Vagina (tissue), 2 donors: ENCODE measurements around the gene DEDD. TPM values are rescaled to one million over a fixed set of nuclear protein-coding genes. Genes with fewer than 3 reads are reported as not detected.

Source experiments
- DNase-seq, 2 donors: peaks; one replicate each; pipeline ENCODE4 v3.0.0-alpha.2; 2017; ENCODE audit errors: extremely low spot score in 2 of 2
- H3K27ac ChIP-seq: fragments of 200-600 bp; sonication (generic); one replicate; pipeline ENCODE4 v1.5.1; 2019
- H3K27me3 ChIP-seq: fragments of 200-600 bp; sonication (generic); one replicate; pipeline ENCODE4 v1.5.1; 2019
- H3K36me3 ChIP-seq, 2 donors: fragments of 200-600 bp; sonication (generic); one replicate each; pipeline ENCODE4 v1.5.1; 2017 to 2019
- H3K4me1 ChIP-seq: fragments of 200-600 bp; sonication (generic); one replicate; pipeline ENCODE4 v1.5.1; 2019
- H3K4me3 ChIP-seq, 2 donors: fragments of 200-600 bp; sonication (generic); 1 replicate in 1 of 2; 2 replicates in 1 of 2; pipeline ENCODE4 v1.5.1; 2016 to 2019
- H3K9me3 ChIP-seq: fragments of 200-600 bp; sonication (generic); one replicate; pipeline ENCODE4 v1.5.1; 2019
- CTCF ChIP-seq, 3 experiments: fragments of 450-650 bp in 2 of 3; fragments of 200-600 bp in 1 of 3; sonication (generic) in 1 of 3; IDR thresholded peaks; one replicate each; pipeline ENCODE4 v1.5.1; 2017 to 2019; ENCODE audit warnings: antibody characterized with exemption in 3 of 3, mild to moderate bottlenecking in 2 of 3, moderate library complexity in 2 of 3
- POLR2A ChIP-seq, 2 donors: fragments of 450-650 bp; IDR thresholded peaks; one replicate each; pipeline ENCODE4 v1.6.1; 2017; ENCODE audit warnings: antibody characterized with exemption in 2 of 2, mild to moderate bottlenecking in 2 of 2, moderate library complexity in 2 of 2
- POLR2AphosphoS5 ChIP-seq, 2 donors: sonication (generic); formaldehyde crosslinking; IDR thresholded peaks; one replicate each; pipeline ENCODE4 v1.9.0; 2017; ENCODE audit warnings: antibody characterized with exemption in 2 of 2, mild to moderate bottlenecking in 2 of 2, low read depth in 1 of 2; ENCODE audit not compliant: insufficient read depth in 1 of 2
- intact Hi-C: fragments of 100-400 bp; cut with DNase I; formaldehyde crosslinking; loops from one replicate; pipeline ENCODE4 v1.15.1; 2023
- small RNA-seq: library from RNA; depleted of rRNA; stranded (forward); fragments of <200 nt; gene quantifications from one replicate; pipeline ENCODE3, GENCODE V24; 2016
- total RNA-seq: library from RNA; depleted of rRNA; stranded (reverse); fragments of >200 nt; gene quantifications from one replicate; pipeline ENCODE4 v1.2.3, GENCODE V29; 2016

The DEDD gene
- total RNA-seq, 1 donor from 2014 or later = 42.0 TPM

- Histone ChIP-seq H3K27ac (peak overlapping the region; percentile 49), H3K36me3 (no peaks in the 10 kb centered on the region), H3K9me3 (no peaks in the 10 kb centered on the region), H3K4me1 (peaks cover 5% of the 10 kb centered on the region), H3K27me3 (no peaks in the 10 kb centered on the region), H3K4me3 (no peak overlapping the region)
- intact Hi-C loops = no loop called here
- no peak for DNase-seq
- TF ChIP-seq POLR2AphosphoS5 (IDR thresholded peaks at IDR 0.05; ENCODE audit: insufficient read depth in 1 of 2, low read depth in 1 of 2) (peak; percentile 50 to 57), POLR2A (IDR thresholded peaks at IDR 0.05) (no peak), CTCF (IDR thresholded peaks at IDR 0.05) (no peak)
Observed at GRCh38 chr1:161074676-161075368, 57.6 kb downstream of the DEDD start.

GRCh38 chr1:161073474-161074121 is 58.9 kb downstream of the DEDD start:
- H3K9me3 ChIP-seq = no peaks in the 10 kb centered on the region
- H3K4me1 ChIP-seq = peaks cover 5% of the 10 kb centered on the region
- peak overlapping the region; percentile 49 for H3K27ac ChIP-seq
- no peak for DNase-seq
- H3K36me3 ChIP-seq = no peaks in the 10 kb centered on the region
- H3K27me3 ChIP-seq = no peaks in the 10 kb centered on the region
- H3K4me3 ChIP-seq = no peak overlapping the region
- intact Hi-C loops = no loop called here
- TF ChIP-seq POLR2AphosphoS5 (IDR thresholded peaks at IDR 0.05; ENCODE audit: insufficient read depth in 1 of 2, low read depth in 1 of 2) = peak in 1 of 2 donors; percentile 33
- TF ChIP-seq POLR2A (IDR thresholded peaks at IDR 0.05) = no peak
- TF ChIP-seq CTCF (IDR thresholded peaks at IDR 0.05) = no peak

- Histone ChIP-seq H3K27ac (peak overlapping the region; percentile 35), H3K9me3 (no peaks in the 10 kb centered on the region), H3K27me3 (no peaks in the 10 kb centered on the region), H3K36me3 (no peaks in the 10 kb centered on the region), H3K4me1 (peaks cover 5% of the 10 kb centered on the region), H3K4me3 (no peak overlapping the region)
- intact Hi-C loops = no loop called here
- TF ChIP-seq POLR2AphosphoS5 (IDR thresholded peaks at IDR 0.05; ENCODE audit: insufficient read depth in 1 of 2, low read depth in 1 of 2) = no peak
- no peak for TF ChIP-seq POLR2A (IDR thresholded peaks at IDR 0.05)
- TF ChIP-seq CTCF (IDR thresholded peaks at IDR 0.05) = no peak
- DNase-seq = no peak
Observed at GRCh38 chr1:161072751-161073449, 59.6 kb downstream of the DEDD start.

- Histone ChIP-seq H3K4me3 (no peak overlapping the region), H3K4me1 (peaks cover 5% of the 10 kb centered on the region), H3K9me3 (no peaks in the 10 kb centered on the region), H3K36me3 (no peaks in the 10 kb centered on the region), H3K27ac (no peak overlapping the region), H3K27me3 (no peaks in the 10 kb centered on the region)
- intact Hi-C loops = no loop called here
- TF ChIP-seq CTCF (IDR thresholded peaks at IDR 0.05) = peak in 1 of 3 experiments; percentile 27
- TF ChIP-seq POLR2AphosphoS5 (IDR thresholded peaks at IDR 0.05; ENCODE audit: insufficient read depth in 1 of 2, low read depth in 1 of 2) = no peak
- TF ChIP-seq POLR2A (IDR thresholded peaks at IDR 0.05) = no peak
- DNase-seq = no peak
Observed at GRCh38 chr1:161071886-161072371, 60.5 kb downstream of the DEDD start.

Small RNAs within 50 kb of the gene (small RNA-seq; reads per million reads assigned to genes)
- gene RF01225 = not detected

Other genes with a start within 250 kb of the DEDD start
- gene ITLN1, start 247.5 kb downstream of the DEDD start, total RNA-seq = 1.5 TPM
- 2.0 TPM for gene ITLN2, start 177.9 kb downstream of the DEDD start, total RNA-seq
- gene F11R, start 111.5 kb downstream of the DEDD start, total RNA-seq = 178 TPM
- 44.7 TPM for gene TSTD1, start 93.7 kb downstream of the DEDD start, total RNA-seq
- gene USF1, start 86.7 kb downstream of the DEDD start, total RNA-seq = 39.0 TPM
- 14.5 TPM for gene ARHGAP30, start 62.8 kb downstream of the DEDD start, total RNA-seq
- 42.7 TPM for gene NECTIN4, start 43.1 kb downstream of the DEDD start, total RNA-seq
- 9.3 TPM for gene KLHDC9, start 34.3 kb downstream of the DEDD start, total RNA-seq
- gene PFDN2, start 14.6 kb downstream of the DEDD start, total RNA-seq = 47.1 TPM
- 31.7 TPM for gene NIT1, start 14.6 kb downstream of the DEDD start, total RNA-seq
- gene UFC1, start 21.3 kb upstream of the DEDD start, total RNA-seq = 61.1 TPM
- 19.4 TPM for gene USP21, start 26.8 kb upstream of the DEDD start, total RNA-seq
- 16.7 TPM for gene PPOX, start 33.8 kb upstream of the DEDD start, total RNA-seq
- gene B4GALT3, start 44.8 kb upstream of the DEDD start, total RNA-seq = 16.2 TPM
- 78.3 TPM for gene ADAMTS4, start 66.4 kb upstream of the DEDD start, total RNA-seq
- gene NDUFS2, start 69.7 kb upstream of the DEDD start, total RNA-seq = 104 TPM
- gene FCER1G, start 82.6 kb upstream of the DEDD start, total RNA-seq = 64.8 TPM
- gene APOA2, start 91.0 kb upstream of the DEDD start, total RNA-seq = not detected
- 15.0 TPM for gene TOMM40L, start 93.4 kb upstream of the DEDD start, total RNA-seq
- not detected for gene NR1I3, start 105.5 kb upstream of the DEDD start, total RNA-seq
- gene PCP4L1, start 126.1 kb upstream of the DEDD start, total RNA-seq = 3.7 TPM
- gene MPZ, start 177.3 kb upstream of the DEDD start, total RNA-seq = 3.7 TPM
- gene SDHC, start 181.7 kb upstream of the DEDD start, total RNA-seq = 44.9 TPM
- gene CFAP126, start 235.2 kb upstream of the DEDD start, total RNA-seq = not detected